ENCODE data around the gene LARP4B.
"Not testable (repeated sequence)": the region's sequence is repeated elsewhere in the genome, so short reads cannot be mapped to it uniquely, and the experiment has no call there.

The LARP4B gene

GRCh38 chr10:958106-958505 is 26.6 kb upstream of the LARP4B start:
- no peak for DNase-seq (ENCODE audit: low read depth in 2 of 2)

GRCh38 chr10:955820-956217 is 24.3 kb upstream of the LARP4B start:
- no peak for DNase-seq (ENCODE audit: low read depth in 2 of 2)

- no peak for DNase-seq (ENCODE audit: low read depth in 2 of 2)
These were observed 23.8 kb upstream of the LARP4B start for GRCh38 chr10:955127-955819.

GRCh38 chr10:954396-954795 is 22.9 kb upstream of the LARP4B start:
- no peak for DNase-seq (ENCODE audit: low read depth in 2 of 2)

GRCh38 chr10:953836-954235 is 22.3 kb upstream of the LARP4B start:
- DNase-seq (ENCODE audit: low read depth in 2 of 2), result no peak

- DNase-seq (ENCODE audit: low read depth in 2 of 2), result no peak
These were observed 17.9 kb upstream of the LARP4B start for GRCh38 chr10:949446-949845.

GRCh38 chr10:948347-948746 is 16.8 kb upstream of the LARP4B start:
- DNase-seq (ENCODE audit: low read depth in 2 of 2), result no peak

- DNase-seq (ENCODE audit: low read depth in 2 of 2), result no peak
These were observed 16.4 kb upstream of the LARP4B start for GRCh38 chr10:947881-948280.

GRCh38 chr10:947051-947450 is 15.5 kb upstream of the LARP4B start:
- no peak for DNase-seq (ENCODE audit: low read depth in 2 of 2)

GRCh38 chr10:945778-946177 is 14.3 kb upstream of the LARP4B start:
- DNase-seq (ENCODE audit: low read depth in 2 of 2), result no peak

- peak; percentile 13 to 22 for DNase-seq (ENCODE audit: low read depth in 2 of 2)
These were observed 12.7 kb upstream of the LARP4B start for GRCh38 chr10:944034-944831.

- no peak for DNase-seq (ENCODE audit: low read depth in 2 of 2)
These were observed 12.0 kb upstream of the LARP4B start for GRCh38 chr10:943334-944033.

GRCh38 chr10:938941-939678 is 7.6 kb upstream of the LARP4B start:
- no peak for DNase-seq (ENCODE audit: low read depth in 2 of 2)

- no peak for DNase-seq (ENCODE audit: low read depth in 2 of 2)
These were observed 3.4 kb upstream of the LARP4B start for GRCh38 chr10:934746-935406.

- not testable (repeated sequence) for DNase-seq (ENCODE audit: low read depth in 2 of 2)
These were observed 2.7 kb upstream of the LARP4B start for GRCh38 chr10:934165-934564.

GRCh38 chr10:932589-932988 is 1.1 kb upstream of the LARP4B start:
- no peak for DNase-seq (ENCODE audit: low read depth in 2 of 2)

- peak in 1 of 2 donors; percentile 4 for DNase-seq (ENCODE audit: low read depth in 2 of 2)
These were observed 730 bp downstream of the LARP4B start for GRCh38 chr10:930625-931325.

- DNase-seq (ENCODE audit: low read depth in 2 of 2), result no peak
These were observed 1.4 kb downstream of the LARP4B start for GRCh38 chr10:929960-930624.

- no peak for DNase-seq (ENCODE audit: low read depth in 2 of 2)
These were observed 4.4 kb downstream of the LARP4B start for GRCh38 chr10:927131-927530.

- no peak for DNase-seq (ENCODE audit: low read depth in 2 of 2)
These were observed 5.3 kb downstream of the LARP4B start for GRCh38 chr10:926075-926698.
